Activated CD4-positive, alpha-beta T cell treated with anti-CD3 and anti-CD28 coated beads for 24 hours (primary cell): ENCODE results near the gene LIPT2.

Experiments used
- DNase-seq, 2 donors: peaks; one replicate each; pipeline ENCODE4 v3.0.0-alpha.2; 2020; ENCODE audit warnings: low read depth in 2 of 2

LIPT2 gene

DNA sequence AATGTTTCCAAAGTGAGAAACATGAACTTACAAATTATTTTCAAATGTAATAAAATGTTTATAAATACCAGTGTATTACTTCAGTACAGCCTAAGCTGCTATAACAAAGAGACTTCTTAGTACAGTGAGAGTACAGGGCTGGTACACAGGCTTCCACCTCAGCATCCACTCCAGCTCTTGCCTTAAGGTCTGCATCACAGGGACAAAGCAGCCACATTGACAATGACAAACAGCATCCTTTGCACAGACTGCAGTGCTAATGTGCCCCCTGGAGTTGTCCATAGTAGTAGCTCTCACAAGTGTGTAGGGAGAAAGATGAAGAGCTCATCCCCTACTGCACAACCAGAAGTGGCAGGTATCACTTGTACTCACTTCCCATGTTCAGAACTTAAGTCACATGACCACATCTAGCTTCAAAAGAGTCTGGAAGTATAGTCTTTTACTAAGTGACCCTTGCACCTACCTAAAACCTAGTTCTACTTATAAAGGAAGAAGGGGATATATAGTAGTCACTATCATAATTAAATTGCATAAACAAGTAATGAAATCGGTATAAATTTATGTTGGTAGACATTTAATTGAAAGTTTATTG is 10.7 kb upstream of the LIPT2 start:
- no peak for DNase-seq

DNA sequence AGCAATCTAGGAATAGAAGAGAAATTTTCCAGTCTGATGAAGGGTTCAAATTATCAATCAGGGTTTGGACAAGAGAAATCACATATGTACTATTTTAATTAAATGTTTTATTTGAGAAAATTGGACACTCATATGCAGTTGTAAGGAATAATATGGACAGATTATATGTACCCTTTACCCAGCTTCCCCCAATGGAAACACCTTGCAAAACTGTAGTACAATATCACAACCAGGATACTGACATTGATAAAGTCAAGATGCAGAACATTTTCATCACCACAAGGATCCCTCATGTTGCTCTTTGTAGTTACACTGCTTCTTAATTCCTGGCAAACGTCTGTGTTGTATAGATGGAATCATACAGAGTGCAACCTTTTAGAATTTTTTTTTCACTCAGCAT is 1.4 kb upstream of the LIPT2 start:
- no peak for DNase-seq

DNA sequence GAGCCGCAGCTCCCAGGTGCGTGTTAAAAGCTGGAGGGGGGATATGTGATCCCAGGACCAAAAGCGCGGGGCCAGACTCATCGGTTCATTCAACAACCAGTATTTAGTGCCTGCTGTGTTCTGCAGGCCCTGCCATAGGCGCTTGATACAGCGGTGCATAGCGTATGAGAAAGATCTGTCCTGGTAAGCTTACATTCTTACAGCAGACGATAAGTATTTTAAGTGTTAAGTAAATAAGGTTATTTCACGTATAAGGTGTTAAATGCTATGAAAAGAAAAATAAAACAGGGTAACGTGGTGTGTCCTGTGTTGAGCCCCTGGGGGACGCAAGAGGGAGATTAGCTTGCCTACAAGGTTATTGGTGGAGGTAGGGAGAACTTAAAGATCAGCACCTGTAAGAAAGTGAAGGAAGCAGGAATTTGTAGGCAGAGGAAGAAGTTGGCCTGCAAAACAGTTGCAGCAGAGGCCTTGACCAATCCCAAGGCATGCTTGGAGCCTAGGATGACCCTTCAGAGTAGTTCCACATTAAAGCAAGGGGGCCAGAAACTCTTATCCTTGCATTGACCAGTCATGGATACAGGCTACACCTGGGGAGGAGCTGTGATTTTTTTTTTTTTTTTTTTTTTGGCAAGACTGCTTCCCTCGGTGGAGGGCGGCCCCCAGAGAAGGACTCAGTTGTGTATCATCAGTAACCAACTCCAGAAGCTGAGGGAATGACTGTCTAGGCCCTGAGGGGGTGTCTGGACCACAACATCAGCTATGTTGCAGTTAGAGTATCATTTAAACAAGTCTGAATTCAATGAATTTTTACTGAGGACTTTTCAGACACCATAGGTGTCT is 487 bp upstream of the LIPT2 start:
- no peak for DNase-seq

DNA sequence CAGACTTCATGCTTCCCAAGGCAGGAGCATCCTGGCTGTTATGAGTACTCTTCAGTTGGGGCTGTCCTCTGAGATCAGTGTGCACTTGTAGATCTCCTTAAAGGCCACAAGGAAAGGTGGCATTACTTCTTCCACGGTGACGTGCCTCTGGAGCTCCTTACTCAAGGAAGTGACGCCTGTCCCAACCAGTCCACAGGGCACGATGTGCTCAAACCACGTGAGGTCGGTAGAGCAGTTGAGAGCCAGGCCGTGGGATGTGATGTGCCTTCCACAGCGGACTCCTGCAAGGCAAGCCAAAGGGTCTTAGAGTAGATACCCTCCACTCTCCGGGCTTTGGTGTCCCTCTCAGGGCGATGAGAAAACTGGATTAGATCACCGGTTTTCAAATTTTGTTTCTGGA is 1.4 kb downstream of the LIPT2 start:
- no peak for DNase-seq

DNA sequence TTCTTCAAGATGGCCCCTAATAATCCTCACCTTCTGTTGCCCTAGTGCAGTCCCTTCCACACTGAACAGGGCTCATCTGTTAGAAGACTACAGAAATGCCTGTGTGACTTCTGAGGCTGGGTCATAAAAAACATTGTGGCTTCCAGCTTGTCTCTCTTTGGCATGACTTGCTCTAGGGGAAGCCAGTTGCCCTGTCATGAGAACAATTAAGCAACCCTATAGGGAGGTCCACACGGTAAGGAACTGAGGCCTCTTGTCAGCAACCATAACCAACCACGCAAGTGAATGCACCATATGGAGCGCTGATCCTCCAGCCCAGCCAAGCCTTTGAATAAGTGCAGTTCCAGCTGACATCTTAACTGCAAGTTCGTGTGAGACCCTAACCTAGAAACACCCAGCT is 2.6 kb downstream of the LIPT2 start:
- DNase-seq: no peak

DNA sequence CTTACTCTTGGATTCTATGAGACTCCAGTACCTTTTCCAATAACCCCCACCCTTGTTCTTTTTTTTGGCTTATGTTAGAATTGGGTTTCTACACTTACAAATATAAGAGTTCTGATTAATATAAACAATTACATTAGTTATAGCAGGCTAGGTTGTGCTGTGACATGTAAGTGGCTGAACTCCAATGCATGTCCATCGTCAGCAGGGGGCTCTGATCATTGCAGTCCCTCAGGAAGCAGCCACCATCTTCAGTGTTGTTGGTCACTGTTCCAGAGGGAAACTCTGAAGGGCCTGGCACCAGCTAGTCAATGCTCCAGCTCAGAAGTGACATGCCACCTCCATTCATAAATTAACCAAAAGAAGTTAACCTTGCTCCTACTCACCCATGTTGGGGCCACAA is 5.6 kb downstream of the LIPT2 start:
- no peak for DNase-seq

DNA sequence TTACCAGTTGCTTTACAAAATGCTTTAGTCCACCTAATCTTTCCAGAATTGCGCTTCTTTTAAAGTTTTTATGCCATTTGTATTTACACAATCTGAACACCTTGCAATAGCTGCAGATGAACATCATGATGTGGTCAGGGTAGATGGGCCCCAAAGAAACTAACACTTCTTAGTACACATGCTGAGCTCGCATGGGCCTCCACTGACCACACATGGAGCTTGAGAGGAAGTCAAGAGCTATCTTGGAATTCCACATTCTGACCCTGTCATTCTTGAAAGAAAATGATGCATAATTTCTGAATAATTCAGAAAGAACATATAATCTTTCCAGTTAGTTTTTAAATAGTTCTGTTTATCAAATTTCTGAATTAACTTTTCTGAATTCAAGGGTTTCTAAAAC is 7.7 kb downstream of the LIPT2 start:
- DNase-seq: no peak

DNA sequence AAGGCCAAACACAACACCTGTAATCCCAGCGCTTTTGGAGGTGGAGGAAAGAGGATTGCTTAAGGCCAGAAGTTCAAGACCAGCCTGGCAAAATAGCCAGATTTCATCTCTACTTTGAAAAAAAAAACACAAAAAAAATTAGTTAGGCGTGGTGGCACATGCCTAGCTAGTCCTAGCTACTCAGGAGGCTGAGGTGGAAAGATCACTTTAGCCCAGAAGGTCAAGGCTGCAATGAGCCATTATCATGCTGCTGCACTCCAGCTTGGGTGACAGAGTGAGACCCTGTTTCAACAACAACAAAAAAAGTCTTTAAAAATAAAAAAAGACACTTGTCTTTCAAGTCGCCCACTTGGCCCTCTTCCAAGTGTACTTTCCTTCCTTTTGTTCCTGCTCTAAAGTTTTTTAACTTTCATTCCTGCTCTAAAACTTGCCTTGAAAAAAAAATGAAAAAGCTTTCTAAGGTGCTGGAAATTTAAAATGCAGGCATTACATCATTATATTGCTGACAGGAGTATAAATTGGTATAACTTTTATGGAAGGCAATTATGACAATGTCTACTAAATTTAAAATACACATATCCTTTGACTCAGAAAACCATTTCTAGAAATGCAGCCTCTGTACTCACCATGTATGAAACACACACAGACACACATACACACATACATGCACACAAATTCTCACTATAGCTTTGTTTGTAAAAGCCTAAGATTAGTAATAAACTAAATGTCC is 12.7 kb downstream of the LIPT2 start:
- no peak for DNase-seq

DNA sequence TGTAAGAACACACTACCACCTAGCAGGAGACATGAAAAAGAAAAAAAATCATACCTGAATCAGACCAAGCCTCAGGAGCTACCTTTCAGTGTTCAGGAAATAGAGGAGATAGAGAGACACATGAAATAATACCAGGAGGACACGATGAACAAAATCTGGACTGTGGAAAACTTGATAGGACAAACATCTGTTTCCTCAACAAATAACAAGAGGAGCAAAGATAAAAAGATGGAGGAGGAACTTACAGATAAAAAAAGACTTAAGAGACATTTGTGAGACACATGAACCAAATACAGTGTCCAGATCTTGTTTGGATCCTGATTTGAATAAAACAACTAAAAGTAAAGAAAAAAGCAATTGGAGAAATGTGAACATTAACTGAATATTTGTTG is 13.8 kb downstream of the LIPT2 start:
- no peak for DNase-seq

DNA sequence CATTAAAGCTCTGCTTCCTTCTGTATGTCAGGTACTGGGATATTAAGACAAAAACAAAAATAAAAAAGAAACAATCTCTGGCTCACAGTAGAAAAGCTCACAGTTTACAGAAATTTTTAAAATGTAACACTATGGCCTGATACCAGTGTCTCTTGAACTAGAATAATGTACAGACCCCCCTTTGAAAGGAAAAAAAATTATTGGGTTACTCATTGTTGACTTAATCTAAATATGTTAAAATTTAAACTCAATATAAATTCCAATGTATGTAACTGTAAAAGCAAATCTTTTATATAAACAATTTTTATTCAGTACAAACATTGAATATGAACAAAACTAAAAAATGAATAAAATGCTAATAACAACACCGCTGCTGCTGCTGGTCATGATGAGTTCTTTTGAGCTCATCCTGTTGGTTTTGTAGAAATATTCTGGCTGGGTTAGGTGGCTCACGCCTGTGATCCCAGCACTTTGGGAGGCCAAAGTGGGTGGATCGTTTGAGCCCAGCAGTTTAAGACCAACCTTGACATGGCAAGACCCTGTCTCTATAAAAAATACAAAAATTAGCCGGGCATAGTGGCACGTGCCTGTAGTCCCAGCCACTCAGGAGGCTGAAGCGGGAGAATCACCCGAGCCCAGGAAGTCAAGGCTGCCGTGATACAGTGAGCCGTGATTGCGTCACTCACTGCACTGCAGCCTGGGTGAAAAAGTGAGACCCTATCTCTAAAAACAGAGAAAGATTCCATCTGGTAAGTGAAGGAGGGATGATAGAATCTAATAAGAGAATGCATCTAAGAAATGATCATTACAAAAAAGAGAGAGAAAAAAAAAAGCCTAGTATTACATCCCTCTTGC is 14.4 kb downstream of the LIPT2 start:
- DNase-seq: no peak

DNA sequence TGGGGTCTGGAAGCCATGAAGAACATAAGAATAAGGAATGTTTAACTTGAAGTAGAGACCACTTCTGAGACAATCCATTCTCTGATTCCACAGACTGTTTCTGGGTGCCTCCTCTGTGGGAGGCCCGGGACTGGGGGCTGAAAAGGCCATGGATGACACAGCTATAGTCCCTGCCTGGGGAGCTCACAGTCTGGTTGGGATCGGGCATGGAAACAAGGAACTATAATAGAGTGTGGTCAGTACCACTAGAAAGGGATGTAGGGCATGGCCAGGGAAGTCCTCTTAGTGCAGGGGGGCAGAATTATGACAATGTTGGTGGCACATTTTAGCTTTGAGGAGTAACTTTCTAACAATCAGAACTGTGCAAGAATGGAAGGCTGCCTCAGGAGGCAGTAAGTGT is 17.0 kb downstream of the LIPT2 start:
- DNase-seq: no peak

DNA sequence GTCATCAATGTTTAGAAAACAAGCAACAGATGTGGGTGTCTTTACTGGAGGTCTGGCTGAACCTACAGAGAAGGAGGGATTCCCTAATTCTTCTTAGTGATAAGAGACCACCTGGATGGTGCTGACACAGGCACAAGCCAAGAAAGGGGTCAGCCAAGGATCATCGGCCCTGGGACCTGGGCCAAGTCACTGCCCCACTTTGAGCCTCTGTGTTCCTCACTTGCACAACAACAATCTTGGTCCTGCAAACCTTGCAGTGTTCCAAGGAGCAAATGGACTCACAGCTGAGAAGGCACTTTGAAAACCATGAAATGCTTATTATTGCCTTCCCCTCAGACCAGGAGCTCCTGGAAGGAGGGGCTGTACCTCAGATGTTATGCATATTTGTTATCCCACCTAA is 19.2 kb downstream of the LIPT2 start:
- DNase-seq: no peak

DNA sequence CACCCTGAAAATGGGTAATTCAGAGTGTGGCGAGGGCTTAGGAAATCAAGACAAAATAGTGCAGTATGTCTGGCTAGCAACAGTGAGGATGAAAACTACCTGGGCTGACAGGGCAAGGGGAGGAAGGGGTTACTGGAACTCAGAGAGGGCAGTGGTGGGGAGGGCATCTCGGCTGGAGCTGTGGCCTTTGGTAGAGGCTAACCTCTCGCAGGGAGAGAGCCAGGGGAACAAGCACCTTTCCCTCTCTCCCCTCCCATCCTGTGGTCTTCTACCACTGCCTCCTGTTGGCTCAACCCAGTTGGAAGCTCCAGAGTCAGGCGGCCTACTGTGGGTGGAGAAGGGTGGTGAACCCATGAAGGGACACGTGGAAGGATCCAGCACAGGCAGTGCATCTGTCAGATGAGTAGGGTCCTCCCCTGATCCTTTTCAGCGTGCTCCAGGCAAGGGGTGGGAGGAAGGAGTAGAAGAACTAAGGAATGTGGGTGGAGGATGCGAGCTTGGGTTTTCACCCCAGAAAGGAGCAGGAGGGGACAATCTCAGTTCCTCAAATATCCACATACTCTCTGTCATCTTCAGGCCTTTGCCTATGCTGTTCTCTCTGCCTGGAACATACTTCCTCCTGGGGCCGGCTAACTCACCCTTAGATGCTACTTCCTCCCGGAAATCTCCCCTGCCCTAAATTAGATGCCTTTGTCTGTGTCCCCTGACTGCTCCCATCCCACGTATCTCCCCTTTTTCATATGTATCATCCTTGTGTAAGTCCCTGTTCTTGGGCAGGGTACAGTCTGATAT is 19.9 kb downstream of the LIPT2 start:
- no peak for DNase-seq

DNA sequence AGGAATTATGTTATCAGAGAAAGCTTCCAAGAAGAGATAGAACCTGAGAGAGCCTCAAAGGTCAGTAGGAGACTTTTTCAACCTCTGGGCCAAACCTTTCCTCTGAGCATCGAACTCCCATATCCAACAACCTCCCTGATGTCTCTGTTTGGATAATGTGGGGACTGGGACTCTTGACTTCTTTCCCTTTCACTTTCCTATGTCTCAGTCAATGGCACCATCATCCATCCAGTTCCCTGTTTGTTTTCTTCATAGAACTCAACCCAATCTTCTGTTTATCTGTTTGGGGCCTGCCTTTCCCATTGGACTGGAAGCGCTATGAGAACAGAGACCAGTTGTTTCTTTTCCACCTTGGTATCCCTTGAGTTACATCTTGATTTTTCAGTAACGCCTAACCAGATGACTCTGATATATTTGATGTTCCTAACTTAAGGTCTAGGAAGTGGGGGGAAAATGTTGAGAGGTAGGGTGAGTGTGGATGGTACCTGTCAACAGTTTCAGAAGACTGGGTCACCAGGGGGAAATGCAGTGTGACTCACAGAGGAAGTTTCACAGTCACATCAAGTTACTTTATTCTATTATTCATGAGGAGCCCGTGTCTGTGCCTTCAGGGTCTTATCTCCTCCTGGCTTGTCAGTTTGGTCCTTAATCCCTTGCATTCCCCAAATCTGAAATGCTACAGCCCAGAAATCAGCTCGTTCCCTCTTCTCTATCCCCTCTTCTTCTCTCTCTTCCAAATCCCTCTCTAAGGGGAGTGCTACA is 21.7 kb downstream of the LIPT2 start:
- DNase-seq: no peak

DNA sequence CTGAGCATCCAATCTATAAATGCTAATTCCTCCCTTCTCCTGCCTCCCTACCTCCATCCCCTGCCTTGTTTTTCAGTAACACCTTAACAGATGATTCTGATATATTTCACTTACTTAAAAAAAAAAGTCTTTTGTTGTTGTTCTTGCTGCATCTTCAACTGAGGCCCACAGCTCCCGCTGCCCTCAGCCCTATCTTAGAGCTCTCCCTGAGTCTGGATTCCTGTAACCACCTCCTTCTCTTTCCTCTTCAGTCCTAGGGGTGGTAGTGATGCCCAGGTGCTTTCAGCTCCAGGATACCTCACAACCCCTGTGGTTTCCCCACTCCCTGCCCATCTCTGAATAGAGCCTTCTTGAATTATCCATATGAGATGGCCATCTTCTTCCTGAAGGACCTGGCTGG is 22.5 kb downstream of the LIPT2 start:
- DNase-seq: no peak

DNA sequence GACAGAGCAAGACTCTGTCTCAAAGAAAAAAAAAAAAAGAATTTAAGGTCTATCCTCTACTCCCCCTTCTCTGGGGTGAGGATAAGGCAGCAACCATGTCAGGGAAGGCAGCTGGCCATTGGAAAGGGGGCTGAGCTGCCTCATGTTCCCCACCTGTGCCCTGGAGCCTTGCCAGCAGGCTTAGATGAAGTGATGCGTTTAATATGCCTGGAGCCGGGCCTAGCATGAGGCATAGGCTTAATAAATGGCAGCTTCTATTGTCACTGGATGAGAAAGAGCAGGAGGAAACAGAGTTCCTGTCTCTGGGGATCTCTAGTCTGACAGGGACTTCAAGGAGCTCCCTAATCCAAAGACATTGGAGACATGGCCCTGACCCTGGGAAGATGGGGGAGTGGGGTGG is 23.0 kb downstream of the LIPT2 start:
- no peak for DNase-seq

DNA sequence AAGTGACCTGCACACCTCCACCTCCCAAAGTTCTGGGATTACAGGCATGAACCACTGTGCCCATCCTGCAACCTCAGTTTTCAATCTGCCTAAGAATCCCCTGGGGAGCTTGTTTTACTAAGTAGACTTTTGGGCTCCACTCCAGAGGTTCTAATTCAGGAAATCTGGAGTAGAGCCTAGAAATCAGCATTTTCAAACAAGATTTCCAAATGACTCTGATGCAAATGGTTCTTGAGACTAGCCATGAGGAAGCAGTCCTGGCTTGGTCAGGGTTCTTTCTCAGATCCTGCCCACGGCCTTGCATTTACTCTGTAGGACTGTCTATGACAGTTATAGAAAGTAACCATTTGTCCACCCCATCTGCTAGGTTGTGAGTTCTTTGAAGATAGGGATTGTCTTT is 24.6 kb downstream of the LIPT2 start:
- DNase-seq: no peak

DNA sequence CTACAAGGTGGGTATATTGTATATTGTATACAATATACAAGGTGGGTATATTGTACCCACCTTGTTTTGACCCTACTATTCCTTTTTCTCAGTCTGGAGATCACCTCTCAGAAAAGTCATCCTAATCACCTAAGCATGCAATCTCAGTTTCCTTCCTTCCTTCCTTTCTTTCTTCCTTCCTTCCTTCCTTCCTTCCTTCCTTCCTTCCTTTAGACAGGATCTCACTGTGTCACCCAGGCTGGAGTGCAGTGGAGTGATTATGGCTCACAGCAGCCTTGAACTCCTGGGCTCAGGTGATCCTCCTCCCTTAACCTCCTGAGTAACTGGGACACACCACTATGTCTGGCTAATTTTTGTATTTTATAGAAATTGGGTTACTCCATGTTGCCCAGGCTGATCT is 25.0 kb downstream of the LIPT2 start:
- no peak for DNase-seq

DNA sequence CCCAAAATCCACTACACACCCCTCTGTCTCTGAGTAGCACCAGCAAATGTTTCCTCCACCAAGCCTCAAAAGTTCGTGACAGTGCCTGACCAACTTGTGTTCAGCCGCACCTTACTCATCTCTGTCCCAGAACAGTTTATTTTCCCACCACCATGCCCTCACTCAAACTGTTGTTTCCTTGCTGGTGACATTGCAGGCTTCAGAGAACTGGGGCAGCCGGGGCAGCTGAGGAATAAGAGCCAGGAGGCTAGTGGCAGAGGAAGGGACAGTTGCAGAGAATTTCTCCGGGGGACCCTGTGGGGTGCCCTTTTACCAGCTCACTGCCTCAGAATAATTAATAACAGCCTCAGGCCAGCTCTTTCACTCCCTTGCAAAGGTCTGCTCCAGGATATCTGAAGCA is 25.5 kb downstream of the LIPT2 start:
- DNase-seq: no peak
